Natural killer cell (primary cell): ENCODE data around the gene PHACTR2. TPM values are rescaled to one million over a fixed set of nuclear protein-coding genes. Genes with fewer than 3 reads are reported as not detected.

ENCODE experiments used
- ATAC-seq, 3 donors: fragments of 150-1000 bp in 2 of 3; fragments of 200-7000 bp in 1 of 3; cut with Tn5 transposase; 1 replicate in 1 of 3; 2 replicates in 2 of 3; pipeline ENCODE4 v1.10.0; 2021; ENCODE audit warnings: mild to moderate bottlenecking in 2 of 3, moderate library complexity in 2 of 3
- DNase-seq, 2 donors: peaks; one replicate each; pipeline versions ENCODE4 v3.0.0 to v3.0.0-alpha.2; 2013 to 2021; ENCODE audit warnings: mixed read lengths in 1 of 2
- H3K27ac ChIP-seq: one replicate; pipeline ENCODE4 v1.5.1; 2013; ENCODE audit warnings: mild to moderate bottlenecking, low read length
- H3K27me3 ChIP-seq: one replicate; pipeline ENCODE4 v1.6.1; 2013; ENCODE audit warnings: low read length; ENCODE audit not compliant: control insufficient read depth, insufficient read depth
- H3K36me3 ChIP-seq: one replicate; pipeline ENCODE4 v1.6.1; 2013; ENCODE audit warnings: low read length; ENCODE audit not compliant: control insufficient read depth, insufficient read depth
- H3K4me1 ChIP-seq: one replicate; pipeline ENCODE4 v1.6.1; 2013; ENCODE audit warnings: low read length; ENCODE audit not compliant: control insufficient read depth, insufficient read depth
- H3K4me3 ChIP-seq: one replicate; pipeline ENCODE4 v1.5.1; 2013; ENCODE audit warnings: low read length
- H3K9me3 ChIP-seq: one replicate; pipeline ENCODE4 v1.6.1; 2013; ENCODE audit warnings: low read length; ENCODE audit not compliant: control insufficient read depth, insufficient read depth
- H3K27ac Mint-ChIP-seq, 2 donors: one replicate each; pipeline ENCODE4 v1.8.0; 2022; ENCODE audit warnings: mild to moderate bottlenecking in 2 of 2, mixed read lengths in 2 of 2, moderate library complexity in 1 of 2
- H3K27me3 Mint-ChIP-seq, 2 donors: one replicate each; pipeline ENCODE4 v1.8.0; 2022; ENCODE audit warnings: low read depth in 2 of 2, mixed read lengths in 2 of 2
- H3K36me3 Mint-ChIP-seq: one replicate; pipeline ENCODE4 v1.8.0; 2022; ENCODE audit warnings: mixed read lengths
- H3K4me1 Mint-ChIP-seq, 2 donors: one replicate each; pipeline ENCODE4 v1.8.0; 2022; ENCODE audit warnings: mixed read lengths in 2 of 2
- H3K4me3 Mint-ChIP-seq: one replicate; pipeline ENCODE4 v1.8.0; 2022; ENCODE audit warnings: mild to moderate bottlenecking, moderate library complexity, mixed read lengths
- H3K9me3 Mint-ChIP-seq, 2 donors: one replicate each; pipeline ENCODE4 v1.8.0; 2022; ENCODE audit warnings: mixed read lengths in 2 of 2
- WGBS: methylation state at CpG from one replicate; pipeline ENCODE4 v1.1.7; 2013; ENCODE audit warnings: missing lambda C conversion rate; ENCODE audit not compliant: insufficient coverage; 5-methylcytosine and 5-hydroxymethylcytosine counted together
- intact Hi-C: fragments of 100-400 bp; cut with micrococcal nuclease; formaldehyde crosslinking; loops from one replicate; pipeline ENCODE4 v1.14.2; 2022
- total RNA-seq, 4 donors: library from RNA; stranded (reverse); fragments of 120-200 nt in 1 of 4; gene quantifications; one replicate each; pipeline versions ENCODE4 v1.2.3 to v1.2.4, GENCODE V29; 2013 to 2022
- TF ChIP-seq, protein P1 (sequence below): fragments of 200-600 bp; IDR thresholded peaks from one replicate; pipeline ENCODE4 v1.8.0; 2022; ENCODE audit warnings: antibody characterized with exemption

The PHACTR2 gene
- total RNA-seq, 3 donors from 2014 or later (not counting 1 experiment from before 2014, with no cell fraction given): 23.8 to 32.7 (median 24.9) TPM

DNA sequence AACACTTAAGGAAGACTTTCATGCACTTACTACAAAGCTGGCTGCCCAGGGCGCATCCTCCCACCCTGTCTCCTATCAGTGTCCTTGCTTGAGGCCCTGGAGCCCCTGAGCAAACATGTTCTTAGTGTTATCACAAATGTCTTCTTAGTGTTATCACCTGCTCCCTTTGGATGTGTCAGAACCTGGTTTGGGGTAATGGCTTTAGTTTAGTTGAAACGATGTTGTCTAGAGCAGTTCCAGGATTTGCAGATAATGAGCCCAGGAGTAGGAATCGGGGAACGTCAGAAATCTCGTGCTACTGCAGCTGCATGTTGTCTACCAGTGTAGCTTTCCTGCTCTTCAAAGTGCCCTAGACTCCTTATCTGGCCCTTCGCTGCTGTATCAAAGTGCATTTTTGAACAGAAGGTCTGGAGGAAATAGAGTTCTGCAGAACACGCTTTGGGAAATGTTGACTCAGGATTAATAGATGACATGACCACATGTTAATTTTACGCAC, 69.6 kb downstream of the PHACTR2 start:
- Mint-ChIP-seq H3K27ac (no peak overlapping the region), H3K36me3 (no peaks in the 10 kb centered on the region), H3K9me3 (no peaks in the 10 kb centered on the region), H3K4me1 (peaks cover 0 to 5% of the 10 kb centered on the region in 2 donors), H3K27me3 (no peaks in the 10 kb centered on the region), H3K4me3 (no peak overlapping the region)
- Histone ChIP-seq H3K36me3 (no peaks in the 10 kb centered on the region), H3K4me1 (no peaks in the 10 kb centered on the region), H3K27me3 (no peaks in the 10 kb centered on the region), H3K4me3 (no peak overlapping the region), H3K27ac (no peak overlapping the region), H3K9me3 (no peaks in the 10 kb centered on the region)
- WGBS: 98% methylated on average over 8 of the region's 8 CpGs
- TF ChIP-seq, protein P1, sequence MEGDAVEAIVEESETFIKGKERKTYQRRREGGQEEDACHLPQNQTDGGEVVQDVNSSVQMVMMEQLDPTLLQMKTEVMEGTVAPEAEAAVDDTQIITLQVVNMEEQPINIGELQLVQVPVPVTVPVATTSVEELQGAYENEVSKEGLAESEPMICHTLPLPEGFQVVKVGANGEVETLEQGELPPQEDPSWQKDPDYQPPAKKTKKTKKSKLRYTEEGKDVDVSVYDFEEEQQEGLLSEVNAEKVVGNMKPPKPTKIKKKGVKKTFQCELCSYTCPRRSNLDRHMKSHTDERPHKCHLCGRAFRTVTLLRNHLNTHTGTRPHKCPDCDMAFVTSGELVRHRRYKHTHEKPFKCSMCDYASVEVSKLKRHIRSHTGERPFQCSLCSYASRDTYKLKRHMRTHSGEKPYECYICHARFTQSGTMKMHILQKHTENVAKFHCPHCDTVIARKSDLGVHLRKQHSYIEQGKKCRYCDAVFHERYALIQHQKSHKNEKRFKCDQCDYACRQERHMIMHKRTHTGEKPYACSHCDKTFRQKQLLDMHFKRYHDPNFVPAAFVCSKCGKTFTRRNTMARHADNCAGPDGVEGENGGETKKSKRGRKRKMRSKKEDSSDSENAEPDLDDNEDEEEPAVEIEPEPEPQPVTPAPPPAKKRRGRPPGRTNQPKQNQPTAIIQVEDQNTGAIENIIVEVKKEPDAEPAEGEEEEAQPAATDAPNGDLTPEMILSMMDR: no peak
- ATAC-seq (no peak), DNase-seq (no peak)
- intact Hi-C loops: no loop called here

DNA sequence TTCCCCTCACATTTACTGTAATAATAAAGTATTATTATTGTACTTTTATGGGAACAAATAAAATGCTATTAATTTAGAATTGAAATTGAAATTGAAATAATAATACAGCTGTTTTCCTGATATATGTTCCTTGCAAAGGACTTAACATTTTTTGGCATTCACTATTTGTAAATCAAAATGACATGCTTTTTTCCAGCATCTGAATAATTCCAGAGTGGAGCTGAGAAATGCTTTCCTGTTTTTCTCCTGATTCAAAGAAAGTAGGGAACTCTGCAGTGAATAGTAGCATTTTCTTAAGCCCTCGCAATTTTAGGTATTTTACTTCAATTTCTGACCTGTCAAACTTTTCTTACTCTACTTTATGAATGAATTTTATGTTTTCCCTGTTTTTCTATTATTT, 72.1 kb downstream of the PHACTR2 start:
- Mint-ChIP-seq H3K4me1 (peaks cover 0 to 5% of the 10 kb centered on the region in 2 donors), H3K27me3 (no peaks in the 10 kb centered on the region), H3K4me3 (no peak overlapping the region), H3K27ac (no peak overlapping the region), H3K36me3 (no peaks in the 10 kb centered on the region), H3K9me3 (no peaks in the 10 kb centered on the region)
- Histone ChIP-seq H3K27ac (no peak overlapping the region), H3K4me3 (no peak overlapping the region), H3K36me3 (peaks cover 2% of the 10 kb centered on the region), H3K27me3 (no peaks in the 10 kb centered on the region), H3K4me1 (no peaks in the 10 kb centered on the region), H3K9me3 (no peaks in the 10 kb centered on the region)
- WGBS: no CpG with 5 or more reads among the region's 1 CpG
- DNase-seq (no peak), ATAC-seq (no peak)
- TF ChIP-seq, protein P1: no peak
- intact Hi-C loops: no loop called here

DNA sequence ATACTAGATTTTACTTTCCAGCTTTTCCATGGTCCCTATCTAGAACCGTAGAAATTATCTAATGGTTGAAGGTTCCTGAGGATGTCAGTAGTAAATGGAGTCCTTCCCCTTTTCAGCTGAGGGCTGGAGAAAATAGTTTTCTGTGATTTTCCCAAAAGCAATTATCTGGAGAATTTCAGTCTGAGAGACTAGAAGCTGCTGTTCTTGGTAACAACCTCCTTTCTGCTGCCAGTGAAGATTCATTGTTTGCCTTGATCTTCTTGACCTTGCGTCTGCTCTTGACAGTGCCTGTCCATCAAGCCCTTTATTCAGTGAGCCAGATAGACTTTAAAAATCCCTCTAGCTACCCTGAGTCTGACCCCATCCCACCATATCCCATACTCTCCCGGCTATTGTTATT, 73.1 kb downstream of the PHACTR2 start:
- Histone ChIP-seq H3K4me3 (no peak overlapping the region), H3K27ac (no peak overlapping the region), H3K27me3 (no peaks in the 10 kb centered on the region), H3K9me3 (no peaks in the 10 kb centered on the region), H3K36me3 (peaks cover 2% of the 10 kb centered on the region), H3K4me1 (no peaks in the 10 kb centered on the region)
- Mint-ChIP-seq H3K4me1 (no peaks in the 10 kb centered on the region), H3K27ac (no peak overlapping the region), H3K36me3 (no peaks in the 10 kb centered on the region), H3K27me3 (no peaks in the 10 kb centered on the region), H3K9me3 (no peaks in the 10 kb centered on the region), H3K4me3 (no peak overlapping the region)
- WGBS: 76% methylated on average over 3 of the region's 3 CpGs
- ATAC-seq: no peak
- intact Hi-C loops: no loop called here
- TF ChIP-seq, protein P1: no peak
- DNase-seq: no peak

DNA sequence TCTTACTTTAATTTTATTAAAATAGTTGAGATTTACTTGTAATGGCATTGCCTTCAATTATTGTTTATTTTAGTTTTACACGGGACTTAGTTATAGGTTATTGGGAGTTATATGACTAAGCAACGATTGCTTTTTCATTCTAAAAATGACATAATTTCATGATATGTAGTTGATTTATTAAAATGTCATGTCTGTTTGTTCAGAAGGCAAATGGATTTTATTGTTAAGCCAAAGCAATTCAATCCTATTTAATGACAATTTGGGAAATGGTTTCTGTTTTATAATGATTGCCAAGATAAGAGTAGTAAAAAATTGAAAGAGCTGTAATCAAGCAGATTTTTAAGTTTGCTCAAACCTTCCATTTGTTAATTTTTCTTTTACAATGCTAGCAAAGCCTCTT, 74.7 kb downstream of the PHACTR2 start:
- Mint-ChIP-seq H3K4me1 (no peaks in the 10 kb centered on the region), H3K36me3 (no peaks in the 10 kb centered on the region), H3K9me3 (no peaks in the 10 kb centered on the region), H3K27me3 (no peaks in the 10 kb centered on the region), H3K4me3 (no peak overlapping the region), H3K27ac (no peak overlapping the region)
- Histone ChIP-seq H3K27ac (no peak overlapping the region), H3K27me3 (no peaks in the 10 kb centered on the region), H3K36me3 (peaks cover 2% of the 10 kb centered on the region), H3K4me1 (no peaks in the 10 kb centered on the region), H3K9me3 (no peaks in the 10 kb centered on the region), H3K4me3 (no peak overlapping the region)
- ATAC-seq: no peak
- intact Hi-C loops: no loop called here
- no peak for DNase-seq
- TF ChIP-seq, protein P1: no peak
- WGBS: 94% methylated on average over 2 of the region's 2 CpGs
